ENCODE measurements around the gene THUMPD3. TPM values are rescaled to one million over a fixed set of nuclear protein-coding genes. Genes with fewer than 3 reads are reported as not detected.

The THUMPD3 gene
- total and polyA plus RNA-seq, 2 of the 4 experiments (the other 2 are of a cell fraction) = 28.2 to 43.9 TPM

GRCh38 chr3:9411302-9411701 is 48.4 kb downstream of the THUMPD3 start:
- Histone ChIP-seq H2BK5ac (ENCODE audit: low read depth, low read length, poor library complexity, severe bottlenecking) (no peak overlapping the region), H4K8ac (ENCODE audit: low read depth in 2 of 2, low read length in 2 of 2) (no peak overlapping the region), H3K4me1 (ENCODE audit: control insufficient read depth, insufficient read depth, low read length) (0 out of 2 replicates have a peak, but pooled peaks cover 6% of the 10 kb centered on the region), H3K4me2 (ENCODE audit: low read depth, low read length) (no peak overlapping the region), H4K5ac (ENCODE audit: low read depth, low read length) (no peak overlapping the region), H3K18ac (ENCODE audit: low read depth, low read length) (no peak overlapping the region), H3K9me3 (ENCODE audit: control insufficient read depth, insufficient read depth, low read length) (no peaks in the 10 kb centered on the region; the same call in 1 of the 2 replicates), H3K4ac (ENCODE audit: low read depth, low read length) (no peak overlapping the region), H3K9ac (ENCODE audit: low read depth, low read length) (no peak overlapping the region), H2BK20ac (ENCODE audit: low read depth, low read length) (no peak overlapping the region), H2AFZ (replicated peaks; ENCODE audit: low read length, poor library complexity) (no peak overlapping the region), H2AK9ac (replicated peaks; ENCODE audit: low read depth, low read length, poor library complexity) (no peak overlapping the region), H4K20me1 (ENCODE audit: insufficient read depth, low read length) (peaks cover 99% of the 10 kb centered on the region), H3K27ac (ENCODE audit: insufficient read depth, low read length) (no peak overlapping the region), H3K14ac (replicated peaks; ENCODE audit: low read depth, low read length) (no peak overlapping the region), H2BK120ac (ENCODE audit: low read depth, low read length) (no peak overlapping the region), H3K9me1 (ENCODE audit: insufficient read depth, low read length) (peaks cover 14% of the 10 kb centered on the region; the same call in 1 of the 2 replicates), H3K23ac (ENCODE audit: low read depth, low read length) (no peak overlapping the region), H3K4me3 (ENCODE audit: insufficient read depth, low read depth, low read length) (no peak overlapping the region), H3K36me3 (ENCODE audit: control insufficient read depth, insufficient read depth, low read length) (peaks cover 2% of the 10 kb centered on the region; the same call in 1 of the 2 replicates), H2AK5ac (ENCODE audit: low read depth, low read length) (no peak overlapping the region), H3K56ac (ENCODE audit: extremely low read depth, insufficient read depth, low read length) (no peak overlapping the region), H3K27me3 (ENCODE audit: control insufficient read depth, insufficient read depth, low read length) (no peaks in the 10 kb centered on the region), H2BK15ac (ENCODE audit: low read depth, low read length) (no peak overlapping the region), H3K79me1 (ENCODE audit: low read depth in 1 of 2, low read length in 2 of 2) (peaks cover 0 to 30% of the 10 kb centered on the region in 2 experiments; a peak in 2 of 4 replicates), H4K91ac (ENCODE audit: insufficient read depth, low read depth, low read length) (no peak overlapping the region)
- intact Hi-C loops (cut with micrococcal nuclease) (no loop called here), in situ Hi-C loops (cut with MboI; ENCODE audit: low sequenced_read_pairs) (no loop called here), dilution Hi-C loops (cut with HindIII; ENCODE audit: low sequenced_read_pairs, unreplicated experiment) (no loop called here)
- DNase-seq (no peak), ATAC-seq (ENCODE audit: low read depth) (no peak)
- ChIA-PET CTCF (no interaction called here), POLR2A (ENCODE audit: unreplicated experiment) (no interaction called here)
- WGBS, 2 experiments (ENCODE audit: extremely low coverage in 2 of 2, insufficient read length in 1 of 2) = no CpG with 5 or more reads among the region's 1 CpG
- no TSS peak for BruUV-seq (replicated peaks)
- no peak for TF ChIP-seq CTCF (conservative IDR thresholded peaks at IDR 0.05; ENCODE audit: low read depth, low read length)
- no peak for TF ChIP-seq RAD21 (IDR thresholded peaks at IDR 0.05; ENCODE audit: low read length)
- no peak for TF ChIP-seq MAFK (IDR thresholded peaks at IDR 0.05; ENCODE audit: low read depth, low read length)
- TF ChIP-seq ELK1 (IDR thresholded peaks at IDR 0.05; ENCODE audit: borderline replicate concordance, low read depth, low read length) = no peak
- TF ChIP-seq POLR2A (IDR thresholded peaks at IDR 0.05; ENCODE audit: low read depth, low read length) = no peak
- TF ChIP-seq MAZ (IDR thresholded peaks at IDR 0.05; ENCODE audit: borderline replicate concordance, low read depth, low read length) = no peak
- no peak for TF ChIP-seq RCOR1 (IDR thresholded peaks at IDR 0.05; ENCODE audit: insufficient replicate concordance, low read length)
- TF ChIP-seq NFE2L2 (IDR thresholded peaks at IDR 0.05; ENCODE audit: low read depth, low read length) = no peak
- TF ChIP-seq CEBPB (IDR thresholded peaks at IDR 0.05; ENCODE audit: low read depth, low read length) = no peak
- no peak for TF ChIP-seq CHD1 (IDR thresholded peaks at IDR 0.05; ENCODE audit: low read depth, low read length)
- no peak for TF ChIP-seq BHLHE40 (IDR thresholded peaks at IDR 0.05; ENCODE audit: low read depth, low read length)
- no peak for TF ChIP-seq FOS (IDR thresholded peaks at IDR 0.05; ENCODE audit: low read depth, low read length)
- no peak for TF ChIP-seq RFX5 (IDR thresholded peaks at IDR 0.05; ENCODE audit: low read depth, low read length)
- no peak for TF ChIP-seq SMC3 (IDR thresholded peaks at IDR 0.05; ENCODE audit: low read depth, low read length)

Measured in IMR-90 (cell line).